Left lung (tissue), 10 donors: ENCODE results near the gene MICAL3. TPM values are rescaled to one million over a fixed set of nuclear protein-coding genes. Genes with fewer than 3 reads are reported as not detected.

Experiments used
- ATAC-seq: fragments of 200-7000 bp; cut with Tn5 transposase; one replicate; pipeline ENCODE4 v1.9.1; 2020; ENCODE audit warnings: moderate library complexity
- DNase-seq, 4 donors: peaks; one replicate each; pipeline ENCODE4 v3.0.0-alpha.2; 2013 to 2020
- H3K27ac ChIP-seq, 2 donors: fragments of 200-600 bp; sonication (generic) in 1 of 2; one replicate each; pipeline versions ENCODE4 v1.5.0 to v1.8.0; 2020 to 2021
- H3K27me3 ChIP-seq, 2 donors: fragments of 200-600 bp; sonication (generic) in 1 of 2; one replicate each; pipeline versions ENCODE4 v1.5.0 to v1.8.0; 2020 to 2021
- H3K36me3 ChIP-seq, 2 donors: fragments of 200-600 bp; sonication (generic) in 1 of 2; one replicate each; pipeline versions ENCODE4 v1.5.0 to v1.8.0; 2020 to 2021
- H3K4me1 ChIP-seq, 2 donors: fragments of 200-600 bp; one replicate each; pipeline ENCODE4 v1.8.0; 2021
- H3K4me3 ChIP-seq, 2 donors: fragments of 200-600 bp; sonication (generic) in 1 of 2; one replicate each; pipeline versions ENCODE4 v1.5.0 to v1.8.0; 2020 to 2021; ENCODE audit warnings: mild to moderate bottlenecking in 1 of 2
- H3K9me3 ChIP-seq, 2 donors: fragments of 200-600 bp; sonication (generic) in 1 of 2; one replicate each; pipeline versions ENCODE4 v1.5.0 to v1.8.0; 2020 to 2021
- intact Hi-C, 2 donors: fragments of 100-400 bp; cut with DNase I; formaldehyde crosslinking; loops; one replicate each; pipeline versions ENCODE4 v1.11.2 to v1.14.2; 2022
- polyA plus RNA-seq, 6 donors: library from polyadenylated mRNA; unstranded; fragments of 120-200 nt; gene quantifications; one replicate each; pipeline ENCODE4 v1.2.1, GENCODE V29; 2013; ENCODE audit not compliant: insufficient read length in 6 of 6
- total RNA-seq, 2 donors: library from RNA; stranded (reverse); fragmentation: NEBNext Ultra II Directional; extraction: Animal tissue kit (Norgen Biotek cat#: 25700); gene quantifications; one replicate each; pipeline ENCODE4 v1.2.1, GENCODE V29; 2021
- TF ChIP-seq, protein P1 (sequence below), 2 donors: fragments of 200-600 bp; sonication (generic) in 1 of 2; IDR thresholded peaks; one replicate each; pipeline versions ENCODE4 v1.5.0 to v1.8.0; 2021; ENCODE audit warnings: antibody characterized with exemption in 2 of 2
- donor health status: DM: no; HTN: yes; CAD: no.
- donor health status: DM: no; HTN: no; CAD: no.

Gene MICAL3
- total and polyA plus RNA-seq, 8 donors = 24.9 to 64.8 (median 56.2) TPM

DNA sequence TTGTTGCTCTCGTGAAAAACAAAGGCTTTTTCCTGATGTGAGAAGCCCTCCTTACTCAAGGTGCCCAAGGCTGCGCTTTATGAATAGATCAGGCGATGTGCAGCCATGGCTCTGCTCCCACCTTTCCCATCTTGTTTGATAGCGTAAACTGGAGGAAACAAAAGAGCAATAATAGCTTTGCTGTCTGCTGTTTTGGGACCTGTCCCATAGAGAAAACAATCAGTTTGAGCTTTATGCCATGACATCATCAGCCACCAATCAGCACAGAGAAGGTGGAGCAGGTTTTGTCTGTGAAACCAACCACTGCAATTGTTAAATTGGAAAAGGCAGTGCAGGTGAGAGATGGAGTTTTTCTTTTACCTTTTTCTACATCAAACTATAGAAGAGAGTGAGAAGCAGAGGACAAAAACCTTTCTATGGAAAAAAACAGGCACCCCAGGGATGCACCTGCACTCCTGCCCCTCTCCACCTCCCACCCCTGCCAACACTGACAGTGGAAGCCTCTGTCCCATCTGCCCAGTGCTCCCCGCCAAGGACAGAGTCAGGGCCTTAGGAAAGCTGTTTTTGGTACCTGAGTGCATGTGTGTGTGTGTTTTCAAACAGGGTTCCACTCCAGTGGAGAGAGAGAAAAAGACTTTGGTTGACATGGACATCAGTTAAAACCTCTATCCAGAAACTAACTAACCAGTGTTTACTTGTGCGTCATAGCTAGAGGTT is 80.7 kb downstream of the MICAL3 start:
- DNase-seq (no peak), ATAC-seq (no peak)
- no peaks in the 10 kb centered on the region for H3K27me3 ChIP-seq
- peaks cover 4 to 7% of the 10 kb centered on the region in 2 donors for H3K4me1 ChIP-seq
- intact Hi-C loops = no loop called here
- H3K4me3 ChIP-seq = no peak overlapping the region
- no peak overlapping the region for H3K27ac ChIP-seq
- H3K9me3 ChIP-seq = no peaks in the 10 kb centered on the region
- TF ChIP-seq, protein P1, sequence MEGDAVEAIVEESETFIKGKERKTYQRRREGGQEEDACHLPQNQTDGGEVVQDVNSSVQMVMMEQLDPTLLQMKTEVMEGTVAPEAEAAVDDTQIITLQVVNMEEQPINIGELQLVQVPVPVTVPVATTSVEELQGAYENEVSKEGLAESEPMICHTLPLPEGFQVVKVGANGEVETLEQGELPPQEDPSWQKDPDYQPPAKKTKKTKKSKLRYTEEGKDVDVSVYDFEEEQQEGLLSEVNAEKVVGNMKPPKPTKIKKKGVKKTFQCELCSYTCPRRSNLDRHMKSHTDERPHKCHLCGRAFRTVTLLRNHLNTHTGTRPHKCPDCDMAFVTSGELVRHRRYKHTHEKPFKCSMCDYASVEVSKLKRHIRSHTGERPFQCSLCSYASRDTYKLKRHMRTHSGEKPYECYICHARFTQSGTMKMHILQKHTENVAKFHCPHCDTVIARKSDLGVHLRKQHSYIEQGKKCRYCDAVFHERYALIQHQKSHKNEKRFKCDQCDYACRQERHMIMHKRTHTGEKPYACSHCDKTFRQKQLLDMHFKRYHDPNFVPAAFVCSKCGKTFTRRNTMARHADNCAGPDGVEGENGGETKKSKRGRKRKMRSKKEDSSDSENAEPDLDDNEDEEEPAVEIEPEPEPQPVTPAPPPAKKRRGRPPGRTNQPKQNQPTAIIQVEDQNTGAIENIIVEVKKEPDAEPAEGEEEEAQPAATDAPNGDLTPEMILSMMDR (IDR thresholded peaks at IDR 0.05) = no peak
- H3K36me3 ChIP-seq = no peaks in the 10 kb centered on the region

DNA sequence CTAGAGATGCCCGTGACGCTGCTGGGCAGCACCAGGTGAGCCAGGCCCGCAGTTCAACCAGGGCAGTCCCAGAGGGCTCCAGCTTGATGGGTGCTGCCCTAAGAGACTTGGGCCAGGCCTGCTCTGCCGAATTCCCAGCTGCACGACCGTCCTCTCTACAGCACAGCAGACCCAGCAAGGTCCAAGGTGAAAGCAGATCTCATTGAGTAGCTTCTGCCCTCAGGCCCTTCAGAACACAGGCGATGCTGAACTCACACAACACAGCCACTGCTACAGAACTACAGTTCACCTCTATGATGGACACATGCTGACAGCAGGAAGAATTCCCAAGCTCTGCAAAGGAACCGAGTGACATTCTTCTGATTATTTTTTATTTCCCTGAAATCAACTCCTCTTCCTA is 81.6 kb downstream of the MICAL3 start:
- H3K36me3 ChIP-seq = no peaks in the 10 kb centered on the region
- no peaks in the 10 kb centered on the region for H3K27me3 ChIP-seq
- DNase-seq (no peak), ATAC-seq (no peak)
- H3K4me1 ChIP-seq = peaks cover 4 to 7% of the 10 kb centered on the region in 2 donors
- TF ChIP-seq, protein P1 (IDR thresholded peaks at IDR 0.05) = no peak
- H3K27ac ChIP-seq = no peak overlapping the region
- no peaks in the 10 kb centered on the region for H3K9me3 ChIP-seq
- H3K4me3 ChIP-seq = no peak overlapping the region
- intact Hi-C loops = no loop called here

DNA sequence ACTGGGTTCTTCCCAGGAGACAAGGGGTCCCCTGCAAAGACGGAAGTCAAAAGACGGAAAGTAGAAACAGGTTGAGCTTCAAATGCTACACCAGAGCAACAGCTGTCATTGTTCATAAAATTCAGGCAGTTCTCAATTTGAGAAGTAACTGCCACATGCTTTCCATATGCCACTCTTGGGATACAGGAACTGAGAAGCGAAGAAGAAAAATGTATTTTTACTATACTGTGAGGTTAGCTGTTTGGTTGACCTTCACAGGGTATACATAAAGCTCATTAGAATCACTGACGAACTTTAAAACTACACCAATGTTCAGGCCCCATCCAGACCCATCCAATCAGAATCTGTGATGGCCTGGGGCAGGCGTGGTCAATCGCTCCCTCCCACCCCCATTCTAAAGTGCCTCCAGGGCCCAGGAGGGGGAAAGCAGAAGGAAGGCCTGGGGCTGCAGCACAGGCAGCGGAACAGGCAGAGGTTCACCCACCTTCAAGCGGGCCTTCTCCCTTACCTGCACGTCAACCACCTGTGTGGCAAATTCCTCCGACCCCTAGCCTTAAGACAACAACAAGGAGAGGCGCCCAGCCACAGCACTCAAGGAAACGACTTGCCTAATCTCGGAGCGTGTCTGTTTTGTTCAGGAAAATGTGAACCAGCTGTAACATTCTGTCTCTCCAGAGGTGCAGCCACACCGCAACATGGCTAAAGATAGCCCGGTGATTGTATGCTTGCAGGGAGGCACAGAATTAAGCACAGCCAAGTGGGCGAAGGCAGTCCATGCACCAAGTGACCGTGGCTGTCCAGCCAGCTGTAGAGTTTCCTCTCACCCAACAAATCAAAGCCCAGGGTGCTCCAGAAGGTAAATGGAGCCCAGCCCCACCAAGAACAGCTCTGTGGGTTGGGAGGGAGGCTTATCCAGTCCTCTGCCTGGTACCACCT is 82.6 kb downstream of the MICAL3 start:
- peaks cover 3 to 4% of the 10 kb centered on the region in 2 donors for H3K4me1 ChIP-seq
- no peak overlapping the region for H3K27ac ChIP-seq
- H3K4me3 ChIP-seq = no peak overlapping the region
- DNase-seq (no peak), ATAC-seq (no peak)
- H3K27me3 ChIP-seq = no peaks in the 10 kb centered on the region
- H3K9me3 ChIP-seq = no peaks in the 10 kb centered on the region
- TF ChIP-seq, protein P1 (IDR thresholded peaks at IDR 0.05) = no peak
- intact Hi-C loops = no loop called here
- no peaks in the 10 kb centered on the region for H3K36me3 ChIP-seq

DNA sequence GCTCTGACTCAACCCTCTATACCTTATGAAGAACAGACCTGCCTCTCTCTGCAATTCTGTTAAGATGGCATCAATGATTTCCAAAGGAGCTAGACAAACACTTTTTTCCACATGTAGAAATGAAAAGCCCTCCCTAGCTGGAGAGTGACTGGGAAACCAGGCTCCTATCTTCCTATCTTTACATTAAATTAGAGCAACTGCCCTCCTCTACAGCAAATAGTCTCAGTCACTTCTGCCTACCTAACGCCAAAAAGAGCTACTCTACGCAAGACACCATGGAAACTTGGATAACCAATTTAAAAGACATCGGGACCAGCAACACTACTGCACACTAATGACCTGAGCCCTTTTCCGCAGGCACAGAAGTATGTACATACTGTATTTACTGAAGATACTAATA is 84.8 kb downstream of the MICAL3 start:
- H3K4me1 ChIP-seq = no peaks in the 10 kb centered on the region

More for the DNA sequence above, 84.8 kb downstream of the MICAL3 start:
- H3K9me3 ChIP-seq = no peaks in the 10 kb centered on the region
- TF ChIP-seq, protein P1 (IDR thresholded peaks at IDR 0.05) = no peak
- no peak overlapping the region for H3K4me3 ChIP-seq
- no peaks in the 10 kb centered on the region for H3K36me3 ChIP-seq
- no peak overlapping the region for H3K27ac ChIP-seq
- intact Hi-C loops = no loop called here
- no peak for DNase-seq
- no peak for ATAC-seq
- H3K27me3 ChIP-seq = no peaks in the 10 kb centered on the region
